A673 (cell line): ENCODE results near the gene MUC22.

Experiments
- CTCF ChIP-seq: fragments of 300-800, 200-600 bp; sonication (generic); conservative IDR thresholded peaks from 2 replicates; pipeline ENCODE4 v1.5.1; 2017; ENCODE audit warnings: low read depth, mild to moderate bottlenecking, antibody characterized with exemption, low read length, moderate library complexity, mixed read lengths
- EZH2 ChIP-seq: fragments of 200-600 bp; sonication (generic); IDR thresholded peaks from 2 replicates; pipeline ENCODE4 v1.6.1; 2017; ENCODE audit warnings: borderline replicate concordance, low read depth, mild to moderate bottlenecking, mixed read lengths, antibody characterized with exemption, low read length; ENCODE audit not compliant: poor library complexity, severe bottlenecking

GRCh38 chr6:31009731-31010130, 543 bp upstream of the MUC22 start:
- no peak for TF ChIP-seq EZH2
- no peak for TF ChIP-seq CTCF
